Stomach (tissue), 4 donors: ENCODE measurements around the gene FAM13C.

Source experiments
- EP300 ChIP-seq: sonication (generic); formaldehyde crosslinking; IDR thresholded peaks from one replicate; pipeline ENCODE4 v1.6.1; 2017; ENCODE audit warnings: antibody characterized with exemption
- POLR2A ChIP-seq, 4 donors: fragments of 450-650 bp; IDR thresholded peaks; one replicate each; pipeline ENCODE4 v1.6.1; 2016; ENCODE audit warnings: antibody characterized with exemption in 4 of 4, control low read depth in 2 of 4, mild to moderate bottlenecking in 1 of 4, moderate library complexity in 1 of 4
- POLR2AphosphoS5 ChIP-seq, 3 donors: sonication (generic); formaldehyde crosslinking; IDR thresholded peaks; one replicate each; pipeline ENCODE4 v1.6.1; 2016; ENCODE audit warnings: antibody characterized with exemption in 3 of 3
- TF ChIP-seq, protein P1 (sequence below), 7 experiments: fragments of 450-650 bp in 4 of 7; fragments of 200-600 bp in 3 of 7; sonication (generic) in 3 of 7; IDR thresholded peaks; one replicate each; pipeline ENCODE4 v1.5.1; 2016 to 2019; ENCODE audit warnings: antibody characterized with exemption in 7 of 7, control low read depth in 2 of 7, mild to moderate bottlenecking in 1 of 7

DNA sequence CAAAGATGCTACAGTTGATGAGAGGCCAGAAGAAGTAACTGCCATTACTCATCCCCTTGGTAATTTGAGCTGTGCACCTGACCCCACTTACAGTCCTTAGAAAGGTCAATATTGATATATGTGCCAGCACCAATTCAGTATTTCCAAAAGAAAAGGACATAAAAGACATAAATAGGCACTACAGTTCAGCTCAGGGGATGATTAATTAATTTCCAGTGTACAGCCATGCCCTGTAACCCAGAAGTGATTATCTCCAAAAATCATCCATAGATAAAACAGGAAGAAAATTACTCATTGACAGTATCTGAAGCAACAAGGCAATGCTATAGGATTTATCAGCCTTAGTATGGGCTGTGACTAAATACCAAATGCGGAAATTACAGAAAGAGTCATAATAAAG, 103.5 kb downstream of the FAM13C start:
- TF ChIP-seq, protein P1, sequence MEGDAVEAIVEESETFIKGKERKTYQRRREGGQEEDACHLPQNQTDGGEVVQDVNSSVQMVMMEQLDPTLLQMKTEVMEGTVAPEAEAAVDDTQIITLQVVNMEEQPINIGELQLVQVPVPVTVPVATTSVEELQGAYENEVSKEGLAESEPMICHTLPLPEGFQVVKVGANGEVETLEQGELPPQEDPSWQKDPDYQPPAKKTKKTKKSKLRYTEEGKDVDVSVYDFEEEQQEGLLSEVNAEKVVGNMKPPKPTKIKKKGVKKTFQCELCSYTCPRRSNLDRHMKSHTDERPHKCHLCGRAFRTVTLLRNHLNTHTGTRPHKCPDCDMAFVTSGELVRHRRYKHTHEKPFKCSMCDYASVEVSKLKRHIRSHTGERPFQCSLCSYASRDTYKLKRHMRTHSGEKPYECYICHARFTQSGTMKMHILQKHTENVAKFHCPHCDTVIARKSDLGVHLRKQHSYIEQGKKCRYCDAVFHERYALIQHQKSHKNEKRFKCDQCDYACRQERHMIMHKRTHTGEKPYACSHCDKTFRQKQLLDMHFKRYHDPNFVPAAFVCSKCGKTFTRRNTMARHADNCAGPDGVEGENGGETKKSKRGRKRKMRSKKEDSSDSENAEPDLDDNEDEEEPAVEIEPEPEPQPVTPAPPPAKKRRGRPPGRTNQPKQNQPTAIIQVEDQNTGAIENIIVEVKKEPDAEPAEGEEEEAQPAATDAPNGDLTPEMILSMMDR (IDR thresholded peaks at IDR 0.05), result no peak
- TF ChIP-seq POLR2AphosphoS5 (IDR thresholded peaks at IDR 0.05), result no peak
- no peak for TF ChIP-seq EP300
- TF ChIP-seq POLR2A (IDR thresholded peaks at IDR 0.05), result no peak
